HEK293 (cell line): Measurements from ENCODE around the gene MAD2L1BP.
A peak's percentile ranks its signal among the peaks of the same experiment; 100 is the strongest.

Source experiments
- CTCF ChIA-PET: fragments of 350-600 bp; formaldehyde crosslinking; extraction: SDS; loops from one replicate; lab custom pipeline; 2021; ENCODE audit warnings: antibody characterized with exemption; lab: Yijun Ruan, JAX
- POLR2A ChIA-PET: fragments of 300-600 bp; formaldehyde crosslinking; extraction: SDS; loops from one replicate; lab custom pipeline; 2020; ENCODE audit warnings: antibody characterized with exemption, inconsistent platforms; lab: Yijun Ruan, JAX
- H3K27ac ChIP-seq: fragments of 200-500 bp; sonication (Bioruptor generic); 2 replicates; pipeline ENCODE4 v1.5.1; 2014; ENCODE audit warnings: low read depth, low read length, control low read depth, inconsistent platforms; ENCODE audit errors: extremely low read depth
- H3K36me3 ChIP-seq, 2 experiments: fragments of 200-500 bp in 1 of 2; sonication (Bioruptor generic) in 1 of 2; 1 replicate in 1 of 2; 2 replicates in 1 of 2; pipeline ENCODE4 v1.5.1; 2014 to 2017; ENCODE audit warnings: inconsistent platforms in 2 of 2, low read length in 2 of 2; ENCODE audit not compliant: control insufficient read depth in 2 of 2, insufficient read depth in 1 of 2
- H3K4me1 ChIP-seq: fragments of 200-500 bp; sonication (Bioruptor generic); 2 replicates; pipeline ENCODE4 v1.5.1; 2014; ENCODE audit warnings: mild to moderate bottlenecking, low read length, inconsistent platforms; ENCODE audit not compliant: control insufficient read depth, insufficient read depth
- H3K4me3 ChIP-seq: 2 replicates; pipeline ENCODE4 v1.5.1; 2011; ENCODE audit warnings: low read depth, mild to moderate bottlenecking, control low read depth, low read length, moderate library complexity
- H3K9me3 ChIP-seq: fragments of 200-500 bp; sonication (Bioruptor generic); 2 replicates; pipeline ENCODE4 v1.5.1; 2014; ENCODE audit warnings: low read depth, low read length, inconsistent platforms; ENCODE audit not compliant: control insufficient read depth, insufficient read depth
- GLI4 ChIP-seq: fragments of 450-650 bp; formaldehyde crosslinking; IDR thresholded peaks from 2 replicates; pipeline ENCODE4 v1.5.1; 2016; ENCODE audit warnings: missing biosample characterization, missing genetic modification characterization
- HOXC10 ChIP-seq: sonication (generic); formaldehyde crosslinking; IDR thresholded peaks from 2 replicates; pipeline ENCODE4 v1.8.1; 2023; ENCODE audit warnings: mild to moderate bottlenecking, missing genetic modification reagents
- KLF16 ChIP-seq: fragments of 450-650 bp; formaldehyde crosslinking; IDR thresholded peaks from 2 replicates; pipeline ENCODE4 v1.5.1; 2017; ENCODE audit warnings: missing biosample characterization, missing genetic modification characterization
- PRDM6 ChIP-seq: fragments of 450-650 bp; formaldehyde crosslinking; IDR thresholded peaks from 2 replicates; pipeline ENCODE4 v1.5.1; 2017; ENCODE audit warnings: missing biosample characterization, missing genetic modification characterization
- YY2 ChIP-seq: fragments of 450-650 bp; formaldehyde crosslinking; IDR thresholded peaks from 2 replicates; pipeline ENCODE4 v1.5.1; 2016; ENCODE audit warnings: missing biosample characterization, missing genetic modification characterization
- ZBTB26 ChIP-seq: fragments of 450-650 bp; formaldehyde crosslinking; optimal IDR thresholded peaks from 2 replicates; pipeline ENCODE3; 2016; ENCODE audit warnings: missing biosample characterization, mild to moderate bottlenecking, missing genetic modification characterization
- ZFHX2 ChIP-seq: fragments of 450-650 bp; formaldehyde crosslinking; conservative IDR thresholded peaks from 2 replicates; pipeline ENCODE4 v1.5.1; 2016; ENCODE audit warnings: missing biosample characterization, missing genetic modification characterization
- ZIC2 ChIP-seq: fragments of 450-650 bp; formaldehyde crosslinking; IDR thresholded peaks from 2 replicates; pipeline ENCODE4 v1.5.1; 2016; ENCODE audit warnings: missing biosample characterization, missing genetic modification characterization
- ZNF24 ChIP-seq: fragments of 450-650 bp; formaldehyde crosslinking; IDR thresholded peaks from 2 replicates; pipeline ENCODE4 v1.5.1; 2016; ENCODE audit warnings: missing biosample characterization, missing genetic modification characterization
- ZNF26 ChIP-seq: fragments of 450-650 bp; formaldehyde crosslinking; IDR thresholded peaks from 2 replicates; pipeline ENCODE4 v1.5.1; 2016; ENCODE audit warnings: missing biosample characterization, missing genetic modification characterization
- ZNF514 ChIP-seq: fragments of 450-650 bp; formaldehyde crosslinking; IDR thresholded peaks from 2 replicates; pipeline ENCODE4 v1.5.1; 2016; ENCODE audit warnings: missing biosample characterization, missing genetic modification characterization
- ZNF580 ChIP-seq: fragments of 450-650 bp; formaldehyde crosslinking; IDR thresholded peaks from 2 replicates; pipeline ENCODE4 v1.5.1; 2016; ENCODE audit warnings: missing biosample characterization, missing genetic modification characterization
- ZNF600 ChIP-seq: fragments of 450-650 bp; formaldehyde crosslinking; IDR thresholded peaks from 2 replicates; pipeline ENCODE4 v1.5.1; 2016; ENCODE audit warnings: missing biosample characterization, missing genetic modification characterization
- ZNF677 ChIP-seq: fragments of 450-650 bp; IDR thresholded peaks from 2 replicates; pipeline ENCODE4 v1.5.0; 2018; ENCODE audit warnings: missing biosample characterization, mild to moderate bottlenecking, missing genetic modification characterization, moderate library complexity
- ZNF704 ChIP-seq: fragments of 450-650 bp; formaldehyde crosslinking; IDR thresholded peaks from 2 replicates; pipeline ENCODE4 v1.5.1; 2016; ENCODE audit warnings: missing biosample characterization, missing genetic modification characterization
- ZNF776 ChIP-seq: fragments of 450-650 bp; formaldehyde crosslinking; IDR thresholded peaks from 2 replicates; pipeline ENCODE4 v1.5.0; 2017; ENCODE audit warnings: missing biosample characterization, missing genetic modification characterization, borderline replicate concordance
- ZSCAN30 ChIP-seq: fragments of 450-650 bp; IDR thresholded peaks from 2 replicates; pipeline ENCODE4 v1.5.1; 2018; ENCODE audit warnings: missing biosample characterization, mild to moderate bottlenecking, missing genetic modification characterization, moderate library complexity

Gene MAD2L1BP

GRCh38 chr6:43687437-43688347, 52.1 kb downstream of the MAD2L1BP start, which contains the start of gene MRPS18A (continued):
- no peak for TF ChIP-seq ZNF776 (tag by site-specific recombination)
- TF ChIP-seq YY2 (tag by site-specific recombination) = peak; percentile 90
- TF ChIP-seq PRDM6 (tag by site-specific recombination) = no peak
- peak; percentile 96 for TF ChIP-seq ZNF580 (tag by site-specific recombination)
- no peak for TF ChIP-seq ZNF704
- TF ChIP-seq ZNF24 (tag by site-specific recombination) = no peak
- TF ChIP-seq ZNF677 (tag by site-specific recombination) = no peak
- TF ChIP-seq ZSCAN30 (tag by site-specific recombination) = no peak
- TF ChIP-seq KLF16 (tag by site-specific recombination) = 0 out of 2 replicates have a peak, but pooled peaks have one; percentile 39
- TF ChIP-seq HOXC10 = no peak
- no peak for TF ChIP-seq ZIC2
- peak; percentile 16 for TF ChIP-seq ZBTB26 (tag by site-specific recombination)
- peak; percentile 82 for TF ChIP-seq ZFHX2 (tag by site-specific recombination)
- TF ChIP-seq GLI4 (tag by site-specific recombination) = no peak

- H3K4me1 ChIP-seq = 0 out of 2 replicates have a peak, but pooled peaks cover 7% of the 10 kb centered on the region
- H3K36me3 ChIP-seq = peaks cover 0 to 4% of the 10 kb centered on the region in 2 experiments; a peak in 1 of 3 replicates
- H3K4me3 ChIP-seq = no peak overlapping the region
- no peak overlapping the region for H3K27ac ChIP-seq
- no peak for TF ChIP-seq ZNF514 (tag by site-specific recombination)
- no peak for TF ChIP-seq ZNF600
- no peak for TF ChIP-seq ZNF26 (tag by site-specific recombination)
- H3K9me3 ChIP-seq = no peaks in the 10 kb centered on the region
- ChIA-PET CTCF (interaction anchor here (0.6 to 11.6 kb wide), 6 partner anchors 21 to 611 kb away, joined by 4 to 101 read pairs (median 5); partner anchors contain the start of gene VEGFA), POLR2A (interaction anchor here (0.6 to 3.0 kb wide), 3 partner anchors 9 to 63 kb away, joined by 3 to 22 read pairs (median 5); no protein-coding TSS in a partner anchor)
Observed at GRCh38 chr6:43689421-43689820, 53.8 kb downstream of the MAD2L1BP start.
